Smooth muscle cell (in vitro differentiated cells): ENCODE data around the gene CHAC1. TPM values are rescaled to one million over a fixed set of nuclear protein-coding genes. Genes with fewer than 3 reads are reported as not detected.

Experiments
- DNase-seq: peaks from one replicate; lab custom pipeline; 2025; ENCODE audit not compliant: unreplicated experiment; lab: John Stamatoyannopoulos, UW
- H2AFZ ChIP-seq: fragments of 200-600 bp; sonication (generic); 2 replicates; pipeline ENCODE4 v1.6.0; 2016; ENCODE audit warnings: antibody characterized with exemption, low read depth, mild to moderate bottlenecking
- H3F3A ChIP-seq: fragments of 200-600 bp; sonication (generic); 2 replicates; pipeline ENCODE4 v1.6.0; 2017; ENCODE audit warnings: antibody characterized with exemption, low read depth
- H3K27ac ChIP-seq: fragments of 200-600 bp; sonication (generic); 2 replicates; pipeline ENCODE4 v1.5.1; 2016; ENCODE audit warnings: low read depth, mild to moderate bottlenecking
- H3K27me3 ChIP-seq: fragments of 200-600 bp; sonication (generic); 2 replicates; pipeline ENCODE4 v1.6.1; 2016; ENCODE audit warnings: low read depth, mild to moderate bottlenecking
- H3K36me3 ChIP-seq: fragments of 200-600 bp; sonication (generic); 2 replicates; pipeline ENCODE4 v1.5.1; 2016; ENCODE audit warnings: low read depth
- H3K4me1 ChIP-seq: fragments of 200-600 bp; sonication (generic); 2 replicates; pipeline ENCODE4 v1.5.1; 2016; ENCODE audit warnings: low read depth
- H3K4me2 ChIP-seq: fragments of 200-600 bp; sonication (generic); 2 replicates; pipeline ENCODE4 v1.6.0; 2016; ENCODE audit warnings: mild to moderate bottlenecking
- H3K4me3 ChIP-seq: fragments of 200-600 bp; sonication (generic); 2 replicates; pipeline ENCODE4 v1.5.1; 2016; ENCODE audit warnings: mild to moderate bottlenecking
- H3K79me2 ChIP-seq: fragments of 200-600 bp; sonication (generic); 2 replicates; pipeline ENCODE4 v1.6.0; 2016; ENCODE audit warnings: low read depth, mild to moderate bottlenecking
- H3K9ac ChIP-seq: fragments of 200-600 bp; sonication (generic); 2 replicates; pipeline ENCODE4 v1.6.0; 2016; ENCODE audit warnings: low read depth
- H3K9me3 ChIP-seq: fragments of 200-600 bp; sonication (generic); replicated peaks from 2 replicates; pipeline ENCODE4 v1.5.1; 2016; ENCODE audit warnings: low read depth
- H4K20me1 ChIP-seq: fragments of 200-600 bp; sonication (generic); 2 replicates; pipeline ENCODE4 v1.6.0; 2016; ENCODE audit warnings: low read depth
- WGBS: methylation state at CpG from one replicate; pipeline ENCODE4 v1.1.7; 2016; ENCODE audit warnings: low lambda C conversion rate; 5-methylcytosine and 5-hydroxymethylcytosine counted together
- polyA plus RNA-seq: library from polyadenylated mRNA; unstranded; fragments of >200 nt; fragmentation: Nextera tagmentation; extraction: Ambion mirVana; gene quantifications from 2 replicates; pipeline ENCODE4 v1.2.1, GENCODE V29; 2016
- total RNA-seq: library from RNA; depleted of rRNA; stranded (reverse); fragments of >200 nt; gene quantifications from 2 replicates; pipeline ENCODE4 v1.2.3, GENCODE V29; 2014
- TF ChIP-seq, protein P1 (sequence below): fragments of 200-600 bp; sonication (generic); IDR thresholded peaks from 2 replicates; pipeline ENCODE4 v1.5.1; 2017; ENCODE audit warnings: borderline replicate concordance, mild to moderate bottlenecking, antibody characterized with exemption; ENCODE audit not compliant: insufficient read depth, poor library complexity, severe bottlenecking

The CHAC1 gene
- total and polyA plus RNA-seq, 2 experiments from 2014 or later: 29.6 to 31.5 TPM

GRCh38 chr15:40944510-40945296 lies 8.6 kb upstream of the CHAC1 start:
- H3K36me3 ChIP-seq: no peaks in the 10 kb centered on the region
- no peak overlapping the region for H3K4me3 ChIP-seq
- peaks cover 8% of the 10 kb centered on the region for H3F3A ChIP-seq
- no peak for DNase-seq
- no peaks in the 10 kb centered on the region for H3K27me3 ChIP-seq
- no peak overlapping the region for H3K27ac ChIP-seq
- TF ChIP-seq, protein P1, sequence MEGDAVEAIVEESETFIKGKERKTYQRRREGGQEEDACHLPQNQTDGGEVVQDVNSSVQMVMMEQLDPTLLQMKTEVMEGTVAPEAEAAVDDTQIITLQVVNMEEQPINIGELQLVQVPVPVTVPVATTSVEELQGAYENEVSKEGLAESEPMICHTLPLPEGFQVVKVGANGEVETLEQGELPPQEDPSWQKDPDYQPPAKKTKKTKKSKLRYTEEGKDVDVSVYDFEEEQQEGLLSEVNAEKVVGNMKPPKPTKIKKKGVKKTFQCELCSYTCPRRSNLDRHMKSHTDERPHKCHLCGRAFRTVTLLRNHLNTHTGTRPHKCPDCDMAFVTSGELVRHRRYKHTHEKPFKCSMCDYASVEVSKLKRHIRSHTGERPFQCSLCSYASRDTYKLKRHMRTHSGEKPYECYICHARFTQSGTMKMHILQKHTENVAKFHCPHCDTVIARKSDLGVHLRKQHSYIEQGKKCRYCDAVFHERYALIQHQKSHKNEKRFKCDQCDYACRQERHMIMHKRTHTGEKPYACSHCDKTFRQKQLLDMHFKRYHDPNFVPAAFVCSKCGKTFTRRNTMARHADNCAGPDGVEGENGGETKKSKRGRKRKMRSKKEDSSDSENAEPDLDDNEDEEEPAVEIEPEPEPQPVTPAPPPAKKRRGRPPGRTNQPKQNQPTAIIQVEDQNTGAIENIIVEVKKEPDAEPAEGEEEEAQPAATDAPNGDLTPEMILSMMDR: no peak
- H4K20me1 ChIP-seq: no peaks in the 10 kb centered on the region
- H3K9ac ChIP-seq: no peak overlapping the region
- H2AFZ ChIP-seq: no peak overlapping the region
- WGBS: 93% methylated on average over 11 of the region's 11 CpGs
- no peak overlapping the region for H3K4me2 ChIP-seq
- no peaks in the 10 kb centered on the region for H3K79me2 ChIP-seq
- H3K9me3 ChIP-seq: no peaks in the 10 kb centered on the region
- H3K4me1 ChIP-seq: peaks cover 5% of the 10 kb centered on the region

DNA sequence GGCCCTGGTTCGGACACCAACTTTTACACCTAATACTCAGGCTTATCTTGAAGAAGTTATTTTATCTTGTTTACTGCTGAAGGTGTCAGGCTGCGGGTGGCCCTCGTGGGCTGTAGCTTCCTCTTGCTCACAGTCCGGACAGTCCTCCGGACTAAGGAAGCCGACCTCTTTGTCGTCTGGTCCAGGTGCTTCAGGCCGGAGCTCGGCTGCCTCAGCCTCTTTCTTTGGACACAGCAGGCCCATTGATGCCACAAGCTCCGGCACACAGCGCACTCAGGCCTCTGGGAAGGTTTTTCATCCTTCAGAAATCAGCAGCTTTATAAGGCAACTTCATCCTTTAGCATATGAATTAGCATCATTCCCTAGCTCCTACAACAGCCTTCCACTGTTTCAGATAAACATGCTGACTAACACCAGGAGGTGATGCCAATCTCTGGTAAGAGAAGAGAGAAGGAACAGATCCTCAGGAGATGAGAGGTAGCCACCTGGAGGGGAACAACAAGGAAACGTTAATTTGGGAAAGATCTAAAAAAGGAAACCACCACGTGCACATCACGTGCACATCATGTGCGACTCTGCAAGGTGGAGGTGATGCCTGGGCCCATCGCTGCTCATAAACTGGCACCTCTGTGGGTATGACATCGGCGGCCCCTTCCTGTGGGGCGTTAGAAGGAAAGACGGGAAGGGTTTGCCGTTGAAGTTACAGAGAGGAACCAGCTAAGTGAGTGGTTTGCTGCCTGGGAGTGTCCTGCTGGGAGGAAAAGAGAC lies 4.4 kb upstream of the CHAC1 start:
- Histone ChIP-seq H3K27ac (no peak overlapping the region), H3K4me3 (no peak overlapping the region), H3K79me2 (peaks cover 7% of the 10 kb centered on the region), H3K9ac (no peak overlapping the region), H4K20me1 (no peaks in the 10 kb centered on the region), H3K4me2 (no peak overlapping the region), H3K36me3 (no peaks in the 10 kb centered on the region), H3F3A (no peaks in the 10 kb centered on the region), H3K27me3 (no peaks in the 10 kb centered on the region), H3K4me1 (no peaks in the 10 kb centered on the region), H3K9me3 (no peaks in the 10 kb centered on the region), H2AFZ (no peak overlapping the region)
- no peak for DNase-seq
- TF ChIP-seq, protein P1: no peak
- WGBS: 85% methylated on average over 21 of the region's 21 CpGs

- no peak for DNase-seq
- H3K4me1 ChIP-seq: no peaks in the 10 kb centered on the region
Measured at GRCh38 chr15:40949756-40950207, 3.5 kb upstream of the CHAC1 start.

More at GRCh38 chr15:40949756-40950207, 3.5 kb upstream of the CHAC1 start:
- TF ChIP-seq, protein P1: no peak
- no peak overlapping the region for H2AFZ ChIP-seq
- no peak overlapping the region for H3K4me3 ChIP-seq
- peaks cover 16% of the 10 kb centered on the region for H3K79me2 ChIP-seq
- H3F3A ChIP-seq: no peaks in the 10 kb centered on the region
- H3K27ac ChIP-seq: no peak overlapping the region
- peaks cover 3% of the 10 kb centered on the region for H4K20me1 ChIP-seq
- WGBS: 78% methylated on average over 7 of the region's 7 CpGs
- no peaks in the 10 kb centered on the region for H3K27me3 ChIP-seq
- no peak overlapping the region for H3K9ac ChIP-seq
- H3K4me2 ChIP-seq: no peak overlapping the region
- H3K9me3 ChIP-seq: no peaks in the 10 kb centered on the region
- no peaks in the 10 kb centered on the region for H3K36me3 ChIP-seq
